ENCODE measurements around the gene TSBP1.

GRCh38 chr6:32401284-32401963 lies 29.7 kb upstream of the TSBP1 start:
- TF ChIP-seq CTCF (IDR thresholded peaks at IDR 0.05; ENCODE audit: poor library complexity): no peak
- TF ChIP-seq EZH2phosphoT487 (IDR thresholded peaks at IDR 0.05; ENCODE audit: low read depth, severe bottlenecking, unreplicated experiment): no peak
- TF ChIP-seq EZH2 (IDR thresholded peaks at IDR 0.05; ENCODE audit: borderline replicate concordance): no peak
